Measurements from ENCODE around the gene EYS.

EYS gene

GRCh38 chr6:64696053-64696452 is 1011.0 kb downstream of the EYS start:
- no peak for DNase-seq

GRCh38 chr6:64694356-64694755 is 1012.7 kb downstream of the EYS start:
- no peak for DNase-seq

- no peak for DNase-seq
Observed at GRCh38 chr6:64691064-64691463, 1016.0 kb downstream of the EYS start.

- no peak for DNase-seq
Observed at GRCh38 chr6:64685401-64685800, 1021.6 kb downstream of the EYS start.

- no peak for DNase-seq
Observed at GRCh38 chr6:64683682-64684081, 1023.3 kb downstream of the EYS start.

GRCh38 chr6:64681416-64682160 is 1025.4 kb downstream of the EYS start:
- no peak for DNase-seq

GRCh38 chr6:64680446-64680845 is 1026.6 kb downstream of the EYS start:
- no peak for DNase-seq

GRCh38 chr6:64679416-64679815 is 1027.6 kb downstream of the EYS start:
- DNase-seq = no peak

- no peak for DNase-seq
Observed at GRCh38 chr6:64672651-64673050, 1034.4 kb downstream of the EYS start.

- no peak for DNase-seq
Observed at GRCh38 chr6:64672131-64672530, 1034.9 kb downstream of the EYS start.

GRCh38 chr6:64665137-64665536 is 1041.9 kb downstream of the EYS start:
- no peak for DNase-seq

- DNase-seq = no peak
Observed at GRCh38 chr6:64664480-64664879, 1042.5 kb downstream of the EYS start.

GRCh38 chr6:64644024-64644423 is 1063.0 kb downstream of the EYS start:
- DNase-seq = no peak

- DNase-seq = no peak
Observed at GRCh38 chr6:64630901-64631300, 1076.1 kb downstream of the EYS start.

- DNase-seq = no peak
Observed at GRCh38 chr6:64622944-64623343, 1084.1 kb downstream of the EYS start.

- DNase-seq = no peak
Observed at GRCh38 chr6:64602993-64603392, 1104.0 kb downstream of the EYS start.

- DNase-seq = no peak
Observed at GRCh38 chr6:64591676-64592036, 1115.4 kb downstream of the EYS start.

- DNase-seq = no peak
Observed at GRCh38 chr6:64590965-64591675, 1115.9 kb downstream of the EYS start.

GRCh38 chr6:64589961-64590360 is 1117.1 kb downstream of the EYS start:
- no peak for DNase-seq

GRCh38 chr6:64580346-64580745 is 1126.7 kb downstream of the EYS start:
- no peak for DNase-seq

GRCh38 chr6:64553249-64553786 is 1153.7 kb downstream of the EYS start:
- DNase-seq = no peak

- DNase-seq = peak; percentile 60
Observed at GRCh38 chr6:64547594-64548268, 1159.3 kb downstream of the EYS start.

GRCh38 chr6:64539917-64540316 is 1167.1 kb downstream of the EYS start:
- DNase-seq = no peak

GRCh38 chr6:64538722-64539121 is 1168.3 kb downstream of the EYS start:
- DNase-seq = no peak
